Measurements from ENCODE around the gene STXBP3. TPM values are rescaled to one million over a fixed set of nuclear protein-coding genes. Genes with fewer than 3 reads are reported as not detected.
A peak's percentile ranks its signal among the peaks of the same experiment; 100 is the strongest.

Gene STXBP3
- total and polyA plus RNA-seq, 5 donors from 2014 or later, result 43.5 to 71.8 (median 55.6) TPM

DNA sequence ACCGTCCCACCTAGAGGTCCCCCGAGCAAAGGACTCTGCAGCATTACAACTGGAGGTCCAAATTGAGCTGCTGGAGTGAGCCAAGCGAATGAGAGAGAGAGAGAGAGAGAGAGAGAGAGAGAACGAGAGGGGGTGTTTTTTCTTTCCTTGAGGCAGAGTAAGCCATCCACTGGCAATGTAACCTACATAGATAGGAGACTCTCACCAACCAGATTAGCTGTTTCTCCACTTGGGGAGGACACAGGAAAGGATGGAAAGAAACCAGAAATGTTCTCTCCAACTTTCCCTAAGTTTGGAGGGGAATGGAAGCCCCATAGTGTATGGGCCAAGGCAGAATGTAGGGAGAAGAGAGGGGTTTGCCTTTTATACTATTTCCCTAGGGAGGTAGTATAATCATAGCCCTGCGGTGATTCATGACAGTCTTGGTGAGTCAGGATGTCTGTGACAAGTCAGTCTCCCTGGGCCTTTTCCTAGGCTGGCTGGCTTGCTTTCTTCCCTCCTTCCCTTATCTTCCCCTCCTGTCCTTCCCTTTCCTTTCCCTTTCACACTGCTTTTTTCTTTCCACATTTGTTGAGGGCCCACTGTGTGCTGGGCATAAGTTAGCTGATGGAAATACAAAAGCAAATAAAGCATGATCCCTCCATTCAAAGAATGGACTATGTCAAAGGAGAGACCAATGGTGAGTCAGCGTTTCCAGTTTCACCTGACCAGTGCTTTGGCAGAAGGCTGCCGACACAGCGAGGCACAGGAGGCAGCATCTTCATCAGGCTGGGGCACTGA is 26.6 kb upstream of the STXBP3 start:
- Histone ChIP-seq H3K4me1 (ENCODE audit: control insufficient read depth, insufficient read depth, low read length, poor library complexity, severe bottlenecking) (no peaks in the 10 kb centered on the region), H3K27me3 (ENCODE audit: control insufficient read depth, insufficient read depth, low read length) (no peaks in the 10 kb centered on the region), H3K9me3 (ENCODE audit: control insufficient read depth in 2 of 2, low read length in 2 of 2) (no peaks in the 10 kb centered on the region), H3K4me3 (ENCODE audit: low read depth, low read length) (no peak overlapping the region), H3K36me3 (ENCODE audit: control insufficient read depth, insufficient read depth, low read length) (no peaks in the 10 kb centered on the region), H3K27ac (ENCODE audit: insufficient read depth, low read length, poor library complexity, severe bottlenecking) (no peak overlapping the region)
- Mint-ChIP-seq H3K9me3 (no peaks in the 10 kb centered on the region), H3K4me3 (no peak overlapping the region), H3K27me3 (peaks cover 25% of the 10 kb centered on the region), H3K36me3 (no peaks in the 10 kb centered on the region), H3K4me1 (no peaks in the 10 kb centered on the region), H3K27ac (no peak overlapping the region)
- no peak for DNase-seq
- no peak for ATAC-seq (ENCODE audit: low read depth in 2 of 2)

DNA sequence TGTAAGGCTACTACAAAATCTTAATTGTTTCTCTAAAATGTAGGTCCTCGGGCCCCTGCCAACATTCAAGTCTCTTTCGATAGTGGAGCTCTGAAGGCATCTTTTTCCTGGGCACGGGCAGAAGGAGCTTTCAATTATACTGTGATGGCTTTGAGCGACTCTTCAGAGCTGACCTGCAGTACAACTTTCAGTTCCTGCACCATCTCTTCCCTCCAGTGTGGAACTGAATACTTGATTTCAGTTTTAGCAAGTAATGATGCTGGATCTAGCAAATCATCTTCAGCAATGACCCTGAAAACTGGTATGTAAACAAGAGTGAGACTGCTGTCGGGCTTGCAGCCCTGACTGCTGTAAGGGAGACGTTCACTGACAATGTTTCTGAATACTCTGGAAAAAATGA is 24.2 kb upstream of the STXBP3 start:
- Mint-ChIP-seq H3K27ac (peak overlapping the region in 1 of 3 donors; percentile 70), H3K27me3 (peaks cover 24% of the 10 kb centered on the region), H3K4me1 (no peaks in the 10 kb centered on the region), H3K9me3 (no peaks in the 10 kb centered on the region), H3K36me3 (no peaks in the 10 kb centered on the region), H3K4me3 (peak overlapping the region in 1 of 4 donors; percentile 65)
- no peak overlapping the region for H3K27ac ChIP-seq (ENCODE audit: insufficient read depth, low read length, poor library complexity, severe bottlenecking)
- ATAC-seq (ENCODE audit: low read depth in 2 of 2) (no peak), DNase-seq (no peak)
- no peaks in the 10 kb centered on the region for H3K4me1 ChIP-seq (ENCODE audit: control insufficient read depth, insufficient read depth, low read length, poor library complexity, severe bottlenecking)
- no peaks in the 10 kb centered on the region for H3K27me3 ChIP-seq (ENCODE audit: control insufficient read depth, insufficient read depth, low read length)
- no peak overlapping the region for H3K4me3 ChIP-seq (ENCODE audit: low read depth, low read length)
- H3K36me3 ChIP-seq (ENCODE audit: control insufficient read depth, insufficient read depth, low read length), result no peaks in the 10 kb centered on the region
- H3K9me3 ChIP-seq (ENCODE audit: control insufficient read depth in 2 of 2, low read length in 2 of 2), result no peaks in the 10 kb centered on the region

DNA sequence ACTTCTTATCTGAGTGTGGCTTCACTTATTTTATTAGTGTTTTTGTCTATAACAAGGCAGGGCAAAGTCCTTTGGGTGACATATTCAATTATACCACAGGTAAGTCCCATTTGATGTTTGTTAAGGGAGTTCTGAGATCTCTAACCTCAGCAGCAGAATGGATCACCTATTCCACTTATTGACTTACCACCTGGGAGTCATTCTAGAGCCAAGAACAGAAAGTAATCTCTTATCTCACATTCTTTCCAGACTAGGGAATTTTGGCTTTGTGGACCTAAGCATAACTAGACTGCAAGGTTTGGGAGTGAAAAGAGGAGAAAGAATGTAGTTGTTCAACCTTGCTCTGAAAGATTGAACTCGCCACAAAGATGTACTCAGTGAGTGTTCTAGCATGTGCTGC is 20.6 kb upstream of the STXBP3 start:
- Mint-ChIP-seq H3K4me1 (no peaks in the 10 kb centered on the region), H3K4me3 (no peak overlapping the region), H3K9me3 (no peaks in the 10 kb centered on the region), H3K27ac (no peak overlapping the region), H3K27me3 (peaks cover 26% of the 10 kb centered on the region), H3K36me3 (no peaks in the 10 kb centered on the region)
- H3K27me3 ChIP-seq (ENCODE audit: control insufficient read depth, insufficient read depth, low read length), result peaks cover 2% of the 10 kb centered on the region
- no peaks in the 10 kb centered on the region for H3K36me3 ChIP-seq (ENCODE audit: control insufficient read depth, insufficient read depth, low read length)
- H3K4me1 ChIP-seq (ENCODE audit: control insufficient read depth, insufficient read depth, low read length, poor library complexity, severe bottlenecking), result no peaks in the 10 kb centered on the region
- H3K9me3 ChIP-seq (ENCODE audit: control insufficient read depth in 2 of 2, low read length in 2 of 2), result no peaks in the 10 kb centered on the region
- no peak overlapping the region for H3K4me3 ChIP-seq (ENCODE audit: low read depth, low read length)
- H3K27ac ChIP-seq (ENCODE audit: insufficient read depth, low read length, poor library complexity, severe bottlenecking), result no peak overlapping the region
- no peak for ATAC-seq (ENCODE audit: low read depth in 2 of 2)
- DNase-seq, result no peak

DNA sequence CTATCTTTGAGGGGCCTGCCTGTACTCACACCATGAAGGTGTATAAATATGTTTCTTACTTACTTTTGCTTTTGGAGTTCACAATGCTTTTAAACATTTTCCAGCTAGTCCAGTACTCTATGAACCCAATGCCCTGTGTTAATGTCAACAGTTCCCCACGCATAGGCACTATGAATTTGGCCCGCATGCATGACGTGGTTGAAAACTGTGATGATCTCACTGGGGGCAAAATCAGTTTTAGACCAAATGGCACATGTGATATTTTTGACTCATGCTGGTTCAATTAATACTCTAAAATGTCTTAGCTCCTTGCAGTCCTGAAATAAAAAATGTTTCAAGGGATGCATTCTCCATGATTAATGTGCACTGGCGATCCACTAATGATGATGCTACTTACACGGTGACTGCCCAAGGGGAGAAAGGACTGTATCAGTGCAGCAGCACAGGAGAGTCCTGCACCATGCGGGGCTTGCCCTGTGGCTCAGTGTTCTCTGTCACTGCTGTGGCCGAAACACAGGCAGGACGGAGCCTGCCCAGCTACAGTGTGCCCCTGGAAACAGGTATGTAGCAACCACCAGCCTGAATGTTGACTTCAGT is 18.0 kb upstream of the STXBP3 start:
- H3K4me1 Mint-ChIP-seq, result no peaks in the 10 kb centered on the region
- no peak overlapping the region for H3K27ac ChIP-seq (ENCODE audit: insufficient read depth, low read length, poor library complexity, severe bottlenecking)
- no peaks in the 10 kb centered on the region for H3K36me3 Mint-ChIP-seq
- H3K4me3 Mint-ChIP-seq, result no peak overlapping the region
- ATAC-seq (ENCODE audit: low read depth in 2 of 2), result no peak
- H3K4me1 ChIP-seq (ENCODE audit: control insufficient read depth, insufficient read depth, low read length, poor library complexity, severe bottlenecking), result no peaks in the 10 kb centered on the region
- no peak overlapping the region for H3K27ac Mint-ChIP-seq
- no peaks in the 10 kb centered on the region for H3K36me3 ChIP-seq (ENCODE audit: control insufficient read depth, insufficient read depth, low read length)
- no peaks in the 10 kb centered on the region for H3K9me3 ChIP-seq (ENCODE audit: control insufficient read depth in 2 of 2, low read length in 2 of 2)
- DNase-seq, result no peak
- peaks cover 20% of the 10 kb centered on the region for H3K27me3 Mint-ChIP-seq
- H3K27me3 ChIP-seq (ENCODE audit: control insufficient read depth, insufficient read depth, low read length), result peaks cover 2% of the 10 kb centered on the region
- no peak overlapping the region for H3K4me3 ChIP-seq (ENCODE audit: low read depth, low read length)
- H3K9me3 Mint-ChIP-seq, result no peaks in the 10 kb centered on the region

DNA sequence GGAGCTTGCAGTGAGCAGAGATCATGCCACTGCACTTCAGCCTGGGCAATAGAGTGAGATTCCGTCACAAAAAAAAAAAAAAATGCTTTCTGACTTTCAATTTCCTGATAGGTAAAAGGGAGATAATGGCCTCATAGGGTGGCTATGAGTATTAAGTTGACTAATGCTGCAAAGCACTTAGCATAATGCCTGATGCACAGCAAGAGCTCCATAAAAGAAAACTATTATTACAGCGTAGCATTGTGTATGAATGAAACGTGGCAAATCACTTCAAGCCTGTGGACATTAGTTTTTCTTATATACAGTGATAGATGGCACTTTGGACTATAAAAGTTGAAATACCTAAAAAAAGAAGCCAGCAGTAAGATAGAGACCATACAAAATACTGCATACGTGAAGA is 17.0 kb upstream of the STXBP3 start:
- no peaks in the 10 kb centered on the region for H3K4me1 ChIP-seq (ENCODE audit: control insufficient read depth, insufficient read depth, low read length, poor library complexity, severe bottlenecking)
- H3K27me3 Mint-ChIP-seq, result peaks cover 21% of the 10 kb centered on the region
- no peak overlapping the region for H3K4me3 Mint-ChIP-seq
- ATAC-seq (ENCODE audit: low read depth in 2 of 2), result no peak
- no peak overlapping the region for H3K27ac ChIP-seq (ENCODE audit: insufficient read depth, low read length, poor library complexity, severe bottlenecking)
- peaks cover 2% of the 10 kb centered on the region for H3K27me3 ChIP-seq (ENCODE audit: control insufficient read depth, insufficient read depth, low read length)
- H3K9me3 Mint-ChIP-seq, result no peaks in the 10 kb centered on the region
- H3K27ac Mint-ChIP-seq, result no peak overlapping the region
- no peak for DNase-seq
- H3K36me3 ChIP-seq (ENCODE audit: control insufficient read depth, insufficient read depth, low read length), result no peaks in the 10 kb centered on the region
- no peaks in the 10 kb centered on the region for H3K36me3 Mint-ChIP-seq
- H3K9me3 ChIP-seq (ENCODE audit: control insufficient read depth in 2 of 2, low read length in 2 of 2), result no peaks in the 10 kb centered on the region
- no peaks in the 10 kb centered on the region for H3K4me1 Mint-ChIP-seq
- no peak overlapping the region for H3K4me3 ChIP-seq (ENCODE audit: low read depth, low read length)

DNA sequence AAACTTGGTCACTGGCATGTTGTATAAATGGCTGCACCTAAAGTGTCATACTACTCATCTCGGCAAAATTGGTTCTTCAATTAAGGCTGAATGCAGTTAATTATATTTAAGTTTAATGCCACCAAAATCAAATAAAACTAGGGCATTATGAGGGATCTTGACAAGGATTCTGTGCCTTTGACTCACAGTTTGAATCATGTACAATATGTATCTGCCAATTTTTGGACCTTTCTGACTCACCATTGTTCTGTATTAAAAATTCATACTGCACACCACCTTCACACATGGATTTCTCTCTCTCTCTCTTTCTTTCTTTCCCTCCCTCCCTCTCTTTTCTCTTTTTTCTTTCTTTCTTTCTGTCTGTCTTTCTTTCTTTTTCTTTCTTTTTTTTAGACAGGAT is 14.1 kb upstream of the STXBP3 start:
- Histone ChIP-seq H3K4me3 (ENCODE audit: low read depth, low read length) (no peak overlapping the region), H3K9me3 (ENCODE audit: control insufficient read depth in 2 of 2, low read length in 2 of 2) (no peaks in the 10 kb centered on the region), H3K4me1 (ENCODE audit: control insufficient read depth, insufficient read depth, low read length, poor library complexity, severe bottlenecking) (no peaks in the 10 kb centered on the region), H3K27ac (ENCODE audit: insufficient read depth, low read length, poor library complexity, severe bottlenecking) (no peak overlapping the region), H3K27me3 (ENCODE audit: control insufficient read depth, insufficient read depth, low read length) (peaks cover 6% of the 10 kb centered on the region), H3K36me3 (ENCODE audit: control insufficient read depth, insufficient read depth, low read length) (no peaks in the 10 kb centered on the region)
- H3K4me3 Mint-ChIP-seq, result no peak overlapping the region
- H3K4me1 Mint-ChIP-seq, result no peaks in the 10 kb centered on the region
- H3K27me3 Mint-ChIP-seq, result peaks cover 16% of the 10 kb centered on the region
- DNase-seq (no peak), ATAC-seq (ENCODE audit: low read depth in 2 of 2) (no peak)
- H3K27ac Mint-ChIP-seq, result no peak overlapping the region
- peaks cover 4% of the 10 kb centered on the region for H3K36me3 Mint-ChIP-seq
- H3K9me3 Mint-ChIP-seq, result no peaks in the 10 kb centered on the region

DNA sequence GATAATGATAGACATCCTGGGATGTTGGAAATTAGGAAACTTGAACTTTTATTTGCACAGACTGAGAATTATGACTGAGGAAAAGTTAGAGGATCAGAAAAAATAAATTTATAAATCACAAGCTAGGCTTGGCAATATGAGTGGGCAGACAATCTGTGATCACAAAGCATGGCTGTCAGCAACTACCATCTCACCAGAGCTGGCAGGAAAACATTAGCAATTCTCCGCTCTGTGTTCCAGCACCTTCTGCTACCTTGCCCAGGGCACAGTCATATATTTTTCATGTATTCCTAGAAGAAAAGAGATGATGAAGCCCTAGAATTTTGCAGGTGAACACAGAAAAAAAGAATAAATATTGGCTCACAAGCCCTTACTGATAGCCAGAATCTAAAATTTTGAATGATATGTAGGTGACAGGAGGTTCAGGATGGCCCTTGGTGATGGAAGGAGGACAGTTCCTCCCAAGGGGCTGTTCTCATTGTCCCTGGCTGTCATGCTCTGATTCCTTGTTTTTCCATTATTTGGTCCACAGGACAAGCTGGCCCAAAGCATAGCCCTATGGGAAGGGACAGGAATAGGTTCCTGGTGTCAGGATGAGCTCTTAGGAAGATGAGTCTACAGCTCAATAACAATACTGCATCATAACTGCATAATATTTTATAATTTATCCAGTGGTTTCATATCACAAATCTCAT is 12.2 kb upstream of the STXBP3 start:
- Histone ChIP-seq H3K4me3 (ENCODE audit: low read depth, low read length) (no peak overlapping the region), H3K27me3 (ENCODE audit: control insufficient read depth, insufficient read depth, low read length) (peaks cover 4% of the 10 kb centered on the region), H3K4me1 (ENCODE audit: control insufficient read depth, insufficient read depth, low read length, poor library complexity, severe bottlenecking) (no peaks in the 10 kb centered on the region), H3K27ac (ENCODE audit: insufficient read depth, low read length, poor library complexity, severe bottlenecking) (no peak overlapping the region), H3K36me3 (ENCODE audit: control insufficient read depth, insufficient read depth, low read length) (no peaks in the 10 kb centered on the region), H3K9me3 (ENCODE audit: control insufficient read depth in 2 of 2, low read length in 2 of 2) (no peaks in the 10 kb centered on the region)
- H3K27ac Mint-ChIP-seq, result no peak overlapping the region
- no peak for ATAC-seq (ENCODE audit: low read depth in 2 of 2)
- peaks cover 4% of the 10 kb centered on the region for H3K36me3 Mint-ChIP-seq
- no peak overlapping the region for H3K4me3 Mint-ChIP-seq
- no peaks in the 10 kb centered on the region for H3K9me3 Mint-ChIP-seq
- peaks cover 13% of the 10 kb centered on the region for H3K27me3 Mint-ChIP-seq
- DNase-seq, result no peak
- no peaks in the 10 kb centered on the region for H3K4me1 Mint-ChIP-seq

All from CD4-positive, CD25-positive, alpha-beta regulatory T cell (primary cell).